ENCODE results near the gene BMPR1A.

Gene BMPR1A

GRCh38 chr10:86793696-86794095 is 37.3 kb downstream of the BMPR1A start:
- TF ChIP-seq POLR2AphosphoS5 (IDR thresholded peaks at IDR 0.05; ENCODE audit: low read depth, low read length) (no peak), FOXP2 (optimal IDR thresholded peaks at IDR 0.05; ENCODE audit: borderline replicate concordance, extremely low read depth, extremely low read length, insufficient read depth) (no peak), SIN3A (IDR thresholded peaks at IDR 0.05; ENCODE audit: borderline replicate concordance, insufficient read depth, low read length) (no peak), TAF1 (IDR thresholded peaks at IDR 0.05; ENCODE audit: borderline replicate concordance, insufficient read depth, low read length) (no peak), REST (IDR thresholded peaks at IDR 0.05; ENCODE audit: insufficient read depth in 1 of 2, low read depth in 2 of 2, low read length in 2 of 2) (no peak)

GRCh38 chr10:86795353-86795752 is 38.9 kb downstream of the BMPR1A start:
- TF ChIP-seq TAF1 (IDR thresholded peaks at IDR 0.05; ENCODE audit: borderline replicate concordance, insufficient read depth, low read length) (no peak), POLR2AphosphoS5 (IDR thresholded peaks at IDR 0.05; ENCODE audit: low read depth, low read length) (no peak), FOXP2 (optimal IDR thresholded peaks at IDR 0.05; ENCODE audit: borderline replicate concordance, extremely low read depth, extremely low read length, insufficient read depth) (no peak), REST (IDR thresholded peaks at IDR 0.05; ENCODE audit: insufficient read depth in 1 of 2, low read depth in 2 of 2, low read length in 2 of 2) (no peak), SIN3A (IDR thresholded peaks at IDR 0.05; ENCODE audit: borderline replicate concordance, insufficient read depth, low read length) (no peak)

- TF ChIP-seq POLR2AphosphoS5 (IDR thresholded peaks at IDR 0.05; ENCODE audit: low read depth, low read length), result no peak
- TF ChIP-seq FOXP2 (optimal IDR thresholded peaks at IDR 0.05; ENCODE audit: borderline replicate concordance, extremely low read depth, extremely low read length, insufficient read depth), result no peak
- TF ChIP-seq SIN3A (IDR thresholded peaks at IDR 0.05; ENCODE audit: borderline replicate concordance, insufficient read depth, low read length), result no peak
- TF ChIP-seq TAF1 (IDR thresholded peaks at IDR 0.05; ENCODE audit: borderline replicate concordance, insufficient read depth, low read length), result no peak
- TF ChIP-seq REST (IDR thresholded peaks at IDR 0.05; ENCODE audit: insufficient read depth in 1 of 2, low read depth in 2 of 2, low read length in 2 of 2), result no peak
These were observed 41.6 kb downstream of the BMPR1A start for GRCh38 chr10:86798025-86798424.

GRCh38 chr10:86798611-86799010 is 42.2 kb downstream of the BMPR1A start:
- TF ChIP-seq SIN3A (IDR thresholded peaks at IDR 0.05; ENCODE audit: borderline replicate concordance, insufficient read depth, low read length), result no peak
- TF ChIP-seq REST (IDR thresholded peaks at IDR 0.05; ENCODE audit: insufficient read depth in 1 of 2, low read depth in 2 of 2, low read length in 2 of 2), result no peak
- TF ChIP-seq FOXP2 (optimal IDR thresholded peaks at IDR 0.05; ENCODE audit: borderline replicate concordance, extremely low read depth, extremely low read length, insufficient read depth), result no peak
- no peak for TF ChIP-seq POLR2AphosphoS5 (IDR thresholded peaks at IDR 0.05; ENCODE audit: low read depth, low read length)
- TF ChIP-seq TAF1 (IDR thresholded peaks at IDR 0.05; ENCODE audit: borderline replicate concordance, insufficient read depth, low read length), result no peak
